HepG2 (cell line): ENCODE results near the gene SPSB1.

Source experiments
- GATAD2A ChIP-seq: IDR thresholded peaks from 2 replicates; pipeline ENCODE4 v1.6.1; 2016
- PHF8 ChIP-seq: sonication (generic); formaldehyde crosslinking; IDR thresholded peaks from 2 replicates; pipeline ENCODE4 v1.5.0; 2020; ENCODE audit warnings: missing genetic modification reagents
- POLR2G ChIP-seq: fragments of 200-400 bp; formaldehyde crosslinking; IDR thresholded peaks from 2 replicates; pipeline ENCODE4 v1.6.1; 2018; ENCODE audit warnings: mild to moderate bottlenecking, low read depth, low read length, moderate library complexity
- ZFP1 ChIP-seq: IDR thresholded peaks from 2 replicates; pipeline ENCODE4 v1.6.1; 2016
- ZNF770 ChIP-seq: sonication (generic); formaldehyde crosslinking; IDR thresholded peaks from 2 replicates; pipeline ENCODE4 v1.5.0; 2020; ENCODE audit warnings: mild to moderate bottlenecking, missing genetic modification reagents
- TF ChIP-seq, protein P1 (sequence below): sonication (generic); formaldehyde crosslinking; IDR thresholded peaks from 2 replicates; pipeline ENCODE4 v1.5.0; 2020; ENCODE audit warnings: mild to moderate bottlenecking, missing genetic modification reagents, moderate library complexity

GRCh38 chr1:9384128-9384527, 91.4 kb downstream of the SPSB1 start:
- TF ChIP-seq ZFP1 (CRISPR knock-in tag) (no peak), GATAD2A (no peak), ZNF770 (CRISPR knock-in tag) (no peak), PHF8 (CRISPR knock-in tag) (no peak), POLR2G (no peak)
- TF ChIP-seq, protein P1, sequence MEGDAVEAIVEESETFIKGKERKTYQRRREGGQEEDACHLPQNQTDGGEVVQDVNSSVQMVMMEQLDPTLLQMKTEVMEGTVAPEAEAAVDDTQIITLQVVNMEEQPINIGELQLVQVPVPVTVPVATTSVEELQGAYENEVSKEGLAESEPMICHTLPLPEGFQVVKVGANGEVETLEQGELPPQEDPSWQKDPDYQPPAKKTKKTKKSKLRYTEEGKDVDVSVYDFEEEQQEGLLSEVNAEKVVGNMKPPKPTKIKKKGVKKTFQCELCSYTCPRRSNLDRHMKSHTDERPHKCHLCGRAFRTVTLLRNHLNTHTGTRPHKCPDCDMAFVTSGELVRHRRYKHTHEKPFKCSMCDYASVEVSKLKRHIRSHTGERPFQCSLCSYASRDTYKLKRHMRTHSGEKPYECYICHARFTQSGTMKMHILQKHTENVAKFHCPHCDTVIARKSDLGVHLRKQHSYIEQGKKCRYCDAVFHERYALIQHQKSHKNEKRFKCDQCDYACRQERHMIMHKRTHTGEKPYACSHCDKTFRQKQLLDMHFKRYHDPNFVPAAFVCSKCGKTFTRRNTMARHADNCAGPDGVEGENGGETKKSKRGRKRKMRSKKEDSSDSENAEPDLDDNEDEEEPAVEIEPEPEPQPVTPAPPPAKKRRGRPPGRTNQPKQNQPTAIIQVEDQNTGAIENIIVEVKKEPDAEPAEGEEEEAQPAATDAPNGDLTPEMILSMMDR (CRISPR knock-in tag): no peak
